HUDEP-2 (cell line): ENCODE measurements around the gene DSCAM.

Experiments
- DNase-seq, 76 experiments: peaks; one replicate each; lab custom pipeline; 2025; ENCODE audit not compliant: unreplicated experiment in 76 of 76; lab: John Stamatoyannopoulos, UW

DSCAM gene

DNA sequence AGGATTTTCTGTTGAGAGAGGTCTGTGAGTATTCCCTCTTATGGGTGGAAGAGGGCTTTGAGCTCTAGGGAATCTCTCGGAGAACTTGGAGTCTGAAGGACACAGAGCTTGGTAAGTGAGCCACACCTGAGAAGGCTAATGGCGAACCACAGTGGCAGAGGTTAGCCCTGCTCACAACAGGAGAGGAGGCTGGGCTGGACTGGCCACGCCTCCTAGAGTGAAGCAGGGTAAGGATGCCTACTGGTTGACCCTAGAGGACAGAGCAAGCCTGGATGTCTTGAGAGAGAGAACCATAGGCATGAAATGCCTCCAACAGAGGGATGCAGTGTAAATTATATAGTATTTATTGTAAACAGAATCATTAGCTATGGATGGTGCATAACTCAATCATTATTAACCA lies 747.1 kb downstream of the DSCAM start:
- DNase-seq: no peak

DNA sequence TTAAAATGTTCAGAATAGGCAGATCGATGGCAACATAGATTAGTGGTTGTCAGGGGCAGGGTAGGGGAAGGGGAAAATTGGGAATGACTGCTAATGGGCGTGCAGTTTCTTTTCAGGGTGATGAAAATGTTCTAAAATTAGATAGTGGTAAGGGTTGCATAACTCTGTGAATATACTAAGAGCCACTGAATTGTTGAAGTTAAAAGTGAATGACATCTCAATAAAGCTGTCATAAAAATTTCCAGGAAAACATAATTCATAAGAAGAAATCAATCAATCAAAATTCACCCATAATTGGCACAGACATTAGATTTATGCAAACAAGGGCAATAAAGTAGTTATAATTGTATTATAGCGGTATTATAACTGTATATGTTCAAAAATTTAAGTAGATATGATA lies 751.5 kb downstream of the DSCAM start:
- DNase-seq: no peak

DNA sequence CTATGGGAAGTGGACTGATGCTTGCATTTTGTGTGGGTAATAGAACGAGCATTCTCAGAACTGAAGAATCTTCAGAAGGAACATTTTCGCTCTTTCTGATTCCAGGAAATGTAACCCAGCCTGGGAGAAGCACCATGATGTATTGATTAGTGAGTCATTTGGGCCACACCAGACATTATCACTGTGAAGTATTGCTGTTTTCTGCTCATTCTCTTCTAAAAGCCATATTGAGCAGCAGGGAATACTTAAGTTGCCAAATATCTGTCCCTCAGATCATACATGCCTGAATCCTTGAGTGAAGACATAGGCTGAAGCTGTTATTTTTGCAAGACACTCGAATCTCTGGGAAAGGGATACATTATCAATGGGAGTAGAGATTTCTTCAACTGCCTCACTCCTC lies 766.6 kb downstream of the DSCAM start:
- no peak for DNase-seq

DNA sequence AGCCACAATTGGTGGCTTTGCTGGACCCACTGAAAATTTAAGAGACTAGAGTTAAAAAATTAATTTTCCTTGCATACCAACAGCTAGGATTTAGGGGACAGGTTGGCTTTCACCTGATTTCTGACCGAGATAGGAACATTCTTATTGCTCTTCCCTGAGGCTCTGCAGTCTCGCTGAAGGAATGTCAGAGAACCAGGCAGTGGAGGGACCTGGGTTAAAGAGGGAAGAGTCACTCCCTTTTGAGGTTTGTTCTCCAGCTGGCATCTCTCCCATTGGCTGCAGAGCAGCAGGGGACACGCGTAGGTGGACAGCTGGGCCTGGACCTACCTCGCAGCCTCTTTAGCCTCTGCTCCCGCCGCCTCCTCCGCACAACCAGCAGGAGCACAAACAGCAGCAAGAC lies 772.2 kb downstream of the DSCAM start:
- DNase-seq: no peak

DNA sequence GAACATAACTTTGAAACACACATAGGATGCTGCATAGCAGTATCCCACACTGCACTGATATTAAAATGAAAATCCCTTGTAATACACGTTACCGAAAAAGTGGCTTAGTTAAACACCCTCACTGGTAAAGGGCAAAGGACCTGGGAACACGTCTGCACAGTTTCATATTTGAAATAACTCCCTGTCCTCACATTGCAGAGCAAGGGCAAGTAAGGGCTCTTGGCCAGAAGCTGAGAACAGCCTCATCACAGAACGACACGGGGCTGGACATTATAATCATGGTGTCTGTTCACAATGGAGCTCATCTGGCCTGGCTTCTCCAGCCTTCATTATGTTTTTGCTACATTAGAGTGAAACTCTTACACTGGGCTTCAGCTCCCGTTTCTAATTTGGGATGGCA lies 772.8 kb downstream of the DSCAM start:
- DNase-seq: no peak

DNA sequence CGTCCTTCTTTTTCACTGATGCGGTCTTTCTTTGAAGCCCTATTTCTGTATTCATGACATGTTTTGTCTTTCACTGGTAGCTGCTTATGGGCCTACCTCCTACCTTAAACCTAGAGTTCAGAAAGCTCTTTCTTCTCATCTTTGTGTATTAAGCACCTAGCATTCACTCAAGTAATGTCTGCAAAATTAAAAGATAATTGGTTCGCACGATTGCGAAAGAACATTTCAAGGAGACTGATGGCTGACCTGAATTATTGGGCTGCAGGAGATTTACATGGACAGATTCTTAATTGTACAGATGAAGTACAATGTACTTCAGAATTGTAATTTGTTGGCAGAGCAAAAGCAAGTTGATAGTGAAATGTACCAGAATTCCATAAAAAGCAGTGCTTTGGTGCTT lies 773.3 kb downstream of the DSCAM start:
- DNase-seq: no peak

DNA sequence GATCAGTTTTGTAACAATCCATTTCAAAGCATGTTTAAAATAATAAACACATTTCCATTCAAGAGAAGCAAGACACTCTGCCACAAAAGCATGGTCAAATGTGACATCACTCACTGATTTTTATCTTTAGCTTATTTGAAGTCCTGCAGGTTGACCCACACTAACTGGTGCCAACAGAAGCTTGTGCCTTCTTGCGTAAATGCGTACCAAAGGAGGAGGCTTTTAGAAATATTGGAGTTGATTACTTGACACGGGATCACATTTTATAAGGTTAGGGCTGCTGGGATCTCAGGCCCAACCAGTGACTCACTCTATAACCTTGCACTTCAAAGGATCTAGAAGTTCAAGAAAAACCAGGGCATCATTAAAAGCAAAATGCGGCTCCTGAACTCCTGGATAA lies 776.1 kb downstream of the DSCAM start:
- no peak for DNase-seq

DNA sequence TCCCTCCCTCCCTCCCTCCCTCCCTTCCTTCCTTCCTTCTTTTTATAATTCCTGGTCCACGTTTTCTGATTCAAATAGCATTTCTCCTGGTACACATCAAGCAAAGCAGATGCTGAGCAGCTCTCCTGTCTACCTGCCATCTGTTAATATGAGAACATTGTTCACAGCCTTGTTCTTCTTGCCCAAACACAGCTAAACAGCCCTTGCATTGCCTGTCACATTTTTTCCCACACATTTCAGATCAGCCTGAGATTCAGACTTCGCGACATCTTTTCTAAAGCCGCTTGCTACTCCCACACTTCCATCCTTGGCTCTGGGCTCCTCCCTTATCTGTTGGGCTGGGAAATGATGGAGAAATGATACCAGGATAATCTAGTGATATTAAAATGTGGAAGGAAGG lies 779.2 kb downstream of the DSCAM start:
- no peak for DNase-seq

DNA sequence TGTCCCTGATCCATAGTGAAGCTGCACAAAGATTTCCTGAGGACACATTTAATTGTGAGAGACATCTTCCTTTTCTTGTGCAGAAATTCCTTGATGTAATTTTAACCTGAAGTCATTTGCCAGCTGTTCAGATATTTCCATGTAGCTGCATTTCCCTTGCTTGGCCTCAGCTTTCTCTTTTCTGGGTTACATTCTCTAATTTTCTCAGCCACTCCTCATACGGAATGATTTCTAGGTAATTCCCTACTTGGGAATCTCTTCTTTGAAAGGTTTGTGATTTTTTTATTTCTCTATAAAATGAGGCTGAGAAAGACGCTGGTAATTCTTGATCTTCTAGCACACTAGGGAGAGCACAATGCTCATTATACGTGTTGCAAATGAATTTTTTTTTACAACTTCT lies 780.7 kb downstream of the DSCAM start:
- DNase-seq: no peak

DNA sequence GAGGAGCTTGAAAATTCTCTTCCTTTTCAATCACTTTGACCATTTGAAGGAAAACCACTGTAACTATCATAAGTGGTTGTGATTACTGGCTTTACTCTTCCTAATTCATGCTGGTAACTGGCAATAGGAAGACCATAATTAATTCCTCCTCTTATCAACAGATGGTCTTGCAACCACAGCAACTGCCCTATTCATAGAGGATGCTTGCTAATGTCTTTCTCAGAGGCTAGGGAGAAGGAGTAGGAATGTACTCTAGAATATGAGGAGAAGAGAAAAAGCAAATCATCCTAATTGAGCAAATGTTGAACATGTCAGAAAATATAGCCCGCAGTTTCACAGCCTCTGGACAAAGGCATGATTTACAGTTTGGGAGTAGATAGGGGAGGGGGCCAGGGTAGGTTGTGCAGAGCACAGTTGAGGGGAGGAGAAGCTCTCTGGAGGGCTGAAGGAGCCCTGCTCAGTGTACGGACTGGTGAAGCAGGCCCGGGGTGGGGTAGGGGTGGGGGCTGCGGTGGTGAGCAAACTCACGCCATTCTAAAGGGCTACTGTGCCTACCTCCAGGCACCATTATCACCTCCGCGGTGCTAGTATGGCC lies 786.8 kb downstream of the DSCAM start:
- no peak for DNase-seq

DNA sequence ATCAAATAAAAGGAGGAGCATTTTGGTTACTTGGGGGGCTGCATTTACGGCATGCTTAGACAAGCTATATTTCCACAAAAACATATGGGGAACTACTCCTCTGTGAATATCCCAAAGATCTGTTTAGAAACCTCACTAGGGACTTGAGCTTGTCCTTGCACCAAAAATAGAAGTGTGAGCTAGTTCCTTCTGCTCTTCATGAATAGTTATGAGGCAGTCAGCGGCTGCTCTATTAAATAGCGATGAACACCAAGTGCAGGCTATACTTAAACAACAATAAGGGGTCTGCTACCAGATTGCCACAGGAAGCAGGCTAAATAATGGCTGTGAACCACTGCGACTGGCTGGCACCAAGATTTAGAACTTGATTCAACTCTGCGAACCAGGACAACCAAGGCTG lies 789.6 kb downstream of the DSCAM start:
- DNase-seq: no peak

DNA sequence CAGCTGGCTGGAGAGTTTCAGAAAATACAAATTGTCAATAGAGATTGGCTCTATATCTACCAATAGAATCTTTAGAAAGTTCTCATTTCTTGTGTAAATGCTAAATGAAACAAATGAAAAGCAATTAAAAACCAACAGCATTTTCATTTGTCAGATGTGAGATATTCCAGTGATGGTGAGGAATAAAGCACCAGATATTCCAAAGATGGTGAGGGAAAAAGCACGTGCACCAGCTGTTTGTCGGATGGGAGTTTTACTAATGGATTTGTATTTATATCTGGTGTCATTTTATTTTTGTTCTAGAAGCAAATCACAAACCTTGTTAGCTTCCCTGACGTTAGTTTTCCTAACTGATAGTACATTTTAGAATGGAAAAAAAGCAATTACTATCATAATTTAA lies 790.9 kb downstream of the DSCAM start:
- DNase-seq: no peak

DNA sequence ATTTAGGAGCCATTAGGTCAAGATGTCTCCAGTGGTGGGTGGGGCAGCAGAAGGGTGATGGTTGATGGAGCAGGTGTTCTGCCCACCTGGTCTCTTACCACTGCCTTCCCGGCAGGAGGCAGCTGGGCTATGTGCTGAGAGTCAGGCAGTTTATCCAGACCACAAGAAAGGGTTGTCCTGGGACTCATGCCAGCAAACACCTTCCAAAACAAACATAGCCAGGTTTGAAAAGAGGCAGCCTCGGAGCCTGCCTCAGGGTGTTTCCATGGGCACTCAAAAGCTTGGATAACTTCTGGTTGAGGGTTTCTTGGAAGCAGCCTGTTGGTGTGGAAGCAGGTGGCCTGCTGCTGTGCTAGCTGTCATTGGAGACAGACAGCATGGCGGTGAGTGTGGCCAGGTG lies 792.6 kb downstream of the DSCAM start:
- DNase-seq: no peak

DNA sequence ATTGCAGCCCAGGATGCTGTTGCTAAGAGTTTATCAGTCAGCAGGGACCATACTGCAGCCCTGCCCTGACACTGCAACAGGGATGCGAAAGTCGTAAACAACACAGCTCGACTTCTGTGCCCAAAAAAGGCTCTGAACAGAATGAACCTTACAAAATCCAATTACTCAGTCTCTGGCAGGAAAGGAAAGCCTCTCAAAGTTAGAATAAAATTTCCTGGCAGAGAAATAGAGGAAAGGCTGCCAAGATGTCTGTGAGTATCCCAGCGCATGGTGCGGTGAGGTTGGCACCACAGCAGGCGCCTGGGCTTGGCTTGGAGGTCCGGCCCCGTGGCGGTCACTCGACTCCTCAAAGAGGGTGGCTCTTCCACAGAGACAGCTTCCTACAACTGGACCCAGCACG lies 794.0 kb downstream of the DSCAM start:
- no peak for DNase-seq

DNA sequence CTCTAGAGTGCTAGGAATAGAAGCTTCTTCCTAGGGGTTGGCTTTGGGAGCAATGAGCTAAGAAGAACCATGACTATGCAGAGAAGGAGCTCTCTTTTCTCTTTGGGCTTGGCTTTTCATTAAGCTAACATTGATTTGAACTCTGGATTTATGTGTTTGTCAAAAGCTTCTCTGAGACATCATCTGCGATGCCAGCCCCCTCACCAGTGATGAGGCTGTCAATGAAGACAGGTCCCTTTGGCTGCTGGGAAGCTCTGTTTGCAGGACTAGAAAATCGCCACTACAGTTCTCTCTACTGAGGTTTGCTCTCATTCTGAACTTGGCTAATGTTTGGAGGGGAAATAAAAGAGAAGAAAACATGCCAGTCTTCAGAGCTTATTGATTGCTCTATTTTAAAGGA lies 794.7 kb downstream of the DSCAM start:
- no peak for DNase-seq

DNA sequence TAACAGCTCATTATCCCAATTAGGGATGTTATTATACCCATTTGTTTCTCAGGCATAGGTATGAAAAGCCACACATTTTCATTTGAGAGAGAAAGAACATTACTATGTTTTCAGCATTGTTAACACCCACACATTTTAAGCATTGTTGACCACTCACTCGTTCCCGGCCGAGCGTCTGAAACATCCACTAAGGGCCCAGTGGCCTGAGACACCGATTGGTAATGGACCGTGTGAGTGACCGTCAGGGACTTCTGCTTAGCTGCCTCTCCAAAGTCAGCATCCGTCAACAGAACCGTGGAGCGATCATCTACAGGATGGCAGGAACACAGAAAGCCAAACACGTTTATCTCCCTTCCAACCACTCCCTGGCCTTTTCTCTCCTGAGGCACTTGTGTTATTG lies 795.2 kb downstream of the DSCAM start:
- DNase-seq: no peak

DNA sequence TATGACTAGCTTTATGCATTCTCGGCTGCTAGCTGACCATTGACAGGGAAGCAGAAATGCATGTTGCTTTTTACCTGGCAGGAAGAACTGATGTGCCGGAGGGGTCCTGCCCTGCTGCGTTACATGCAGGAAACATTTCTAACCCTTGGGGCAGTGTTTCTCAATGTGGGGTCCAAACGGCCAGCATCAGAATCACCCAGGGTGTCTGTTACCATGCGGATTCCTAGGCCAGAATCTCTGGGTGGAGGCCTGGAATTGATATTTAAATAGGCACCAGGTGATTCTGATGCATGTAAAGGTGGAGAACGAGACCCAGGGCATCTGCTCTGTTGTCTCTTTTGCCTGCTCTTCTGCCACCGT lies 797.0 kb downstream of the DSCAM start:
- no peak for DNase-seq

DNA sequence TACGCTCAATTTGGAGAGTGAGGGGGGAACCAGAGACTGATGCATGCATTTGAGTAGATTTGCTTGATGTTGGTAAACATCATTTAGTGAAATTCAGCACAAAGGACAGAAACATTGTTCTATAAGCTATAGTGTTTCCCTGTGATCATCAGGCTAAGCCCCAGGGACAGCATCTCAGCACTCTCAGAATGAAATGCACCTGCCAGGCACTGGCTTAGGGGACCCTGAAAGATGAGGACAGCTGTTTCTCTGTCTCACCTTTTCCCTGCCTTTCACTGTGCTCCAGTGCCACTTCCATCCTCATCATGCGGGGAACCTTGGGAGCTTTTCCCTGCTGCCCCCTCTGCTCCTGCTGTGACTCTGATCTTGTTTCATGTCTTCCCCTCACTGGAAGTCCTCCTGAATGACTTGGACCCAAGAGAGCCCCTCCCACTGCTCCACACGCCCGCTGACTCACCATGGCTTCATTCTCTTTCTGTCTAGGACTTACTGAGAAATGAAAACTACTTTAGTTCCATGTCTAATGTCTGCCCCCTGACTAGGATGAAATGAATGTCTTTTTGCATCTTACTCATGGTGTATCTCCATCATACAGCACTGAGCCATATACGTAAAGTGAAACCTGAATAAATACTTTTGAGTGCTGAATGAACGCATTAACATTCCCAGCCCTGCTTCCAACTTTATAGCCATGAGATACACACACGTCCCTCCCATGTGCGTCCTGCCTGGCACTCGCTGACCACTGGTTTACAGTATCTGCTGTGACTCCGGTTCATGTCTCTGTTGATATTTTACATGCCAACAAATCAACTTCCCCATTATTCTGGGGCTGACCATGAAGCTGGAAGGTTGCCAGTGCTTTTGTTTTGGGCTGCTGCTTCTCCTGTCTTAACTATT lies 797.7 kb downstream of the DSCAM start:
- peak in 1 of 76 experiments; percentile 6 for DNase-seq

DNA sequence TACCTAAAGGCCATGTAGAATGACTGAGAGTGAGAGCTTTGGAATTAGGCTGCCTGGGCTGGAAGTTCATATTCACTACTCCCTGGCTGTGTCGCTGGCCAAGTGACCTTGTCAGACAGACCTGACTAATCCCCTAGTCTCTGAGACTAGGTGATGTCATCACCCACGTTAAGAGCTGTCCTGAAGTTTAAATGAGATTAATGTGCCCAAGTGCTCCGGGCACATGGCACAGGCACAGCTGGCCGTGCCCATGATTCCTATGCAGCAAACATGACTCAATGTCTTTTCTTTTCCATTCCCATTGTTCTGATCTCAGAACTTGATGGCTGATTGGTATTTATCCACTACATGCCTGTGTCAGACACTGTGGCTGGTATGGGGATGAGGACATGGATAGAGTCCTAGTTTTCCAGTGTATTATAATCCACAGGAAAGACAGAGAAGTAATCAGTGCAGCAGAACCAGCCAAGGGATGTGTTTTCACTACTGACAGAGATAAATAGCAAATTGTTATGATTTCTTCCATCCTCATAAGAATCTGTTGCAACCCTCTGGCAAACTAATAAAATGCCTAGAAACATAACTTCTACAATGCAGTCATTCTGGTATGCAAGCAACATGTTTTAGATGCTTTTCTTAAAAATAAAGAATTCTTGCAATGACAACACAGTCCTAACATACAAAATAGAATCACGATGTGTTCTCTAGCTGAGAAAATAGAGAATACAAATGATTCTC lies 798.8 kb downstream of the DSCAM start:
- no peak for DNase-seq

DNA sequence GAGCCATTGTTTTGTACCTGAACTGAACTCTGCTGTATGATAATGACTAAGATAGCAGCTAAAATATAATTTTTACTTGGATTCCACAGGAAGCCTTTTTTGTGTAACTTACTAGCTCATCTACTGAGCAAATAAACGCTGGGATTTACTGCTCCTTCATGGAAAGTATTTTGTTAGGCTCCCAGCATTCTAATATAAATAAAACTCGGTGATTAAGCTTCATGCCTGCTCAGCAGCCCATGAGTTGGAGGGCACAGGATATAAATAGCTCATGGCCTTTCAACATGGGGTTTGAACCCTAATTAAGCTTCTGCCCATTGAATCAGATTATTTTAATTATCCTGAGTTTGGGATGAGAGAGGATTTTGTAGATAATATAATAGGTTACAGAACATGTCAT lies 799.7 kb downstream of the DSCAM start:
- no peak for DNase-seq

DNA sequence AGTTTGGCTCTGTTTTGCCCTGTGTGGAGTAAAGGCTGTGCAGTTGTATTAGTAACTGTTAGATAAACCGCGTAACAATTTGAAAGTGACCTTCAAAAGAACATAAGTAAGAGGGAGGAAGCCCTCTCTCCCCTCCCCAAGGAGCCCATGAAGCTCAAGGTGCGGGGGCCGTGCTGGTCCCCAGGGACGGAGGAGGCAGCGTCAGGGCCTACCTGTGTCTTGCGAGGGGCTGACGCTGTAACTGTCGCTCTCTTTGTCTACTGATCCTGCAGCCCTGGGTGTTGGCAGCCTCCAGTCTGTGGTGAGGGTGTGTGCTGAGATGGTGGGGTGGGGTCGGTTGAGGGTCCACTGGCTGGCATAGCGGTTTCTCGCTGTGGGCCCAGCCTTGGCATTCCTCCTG lies 803.1 kb downstream of the DSCAM start:
- no peak for DNase-seq

DNA sequence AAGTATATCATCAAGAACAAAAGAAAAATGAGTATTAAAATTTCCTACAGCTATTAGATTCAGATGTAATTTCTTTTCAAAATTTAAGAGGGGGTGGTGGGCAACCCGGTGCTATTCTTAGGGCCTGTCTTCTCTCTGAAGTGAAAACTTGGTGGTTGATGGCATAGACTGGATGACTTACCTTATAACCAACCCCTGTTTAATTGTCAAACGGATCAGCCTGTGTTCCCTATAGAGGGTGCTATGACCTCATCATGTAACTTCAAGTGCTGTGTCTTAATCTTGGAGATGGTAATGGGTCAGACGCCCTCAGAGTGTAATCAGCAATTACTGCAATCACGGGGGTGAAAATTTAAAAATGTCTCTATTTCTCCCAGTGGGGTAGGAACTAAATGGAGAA lies 803.5 kb downstream of the DSCAM start:
- DNase-seq: peak in 1 of 76 experiments; percentile 9
